ENCODE data around the gene REC114.
"Not testable (repeated sequence)": the region's sequence is repeated elsewhere in the genome, so short reads cannot be mapped to it uniquely, and the experiment has no call there.

DNA sequence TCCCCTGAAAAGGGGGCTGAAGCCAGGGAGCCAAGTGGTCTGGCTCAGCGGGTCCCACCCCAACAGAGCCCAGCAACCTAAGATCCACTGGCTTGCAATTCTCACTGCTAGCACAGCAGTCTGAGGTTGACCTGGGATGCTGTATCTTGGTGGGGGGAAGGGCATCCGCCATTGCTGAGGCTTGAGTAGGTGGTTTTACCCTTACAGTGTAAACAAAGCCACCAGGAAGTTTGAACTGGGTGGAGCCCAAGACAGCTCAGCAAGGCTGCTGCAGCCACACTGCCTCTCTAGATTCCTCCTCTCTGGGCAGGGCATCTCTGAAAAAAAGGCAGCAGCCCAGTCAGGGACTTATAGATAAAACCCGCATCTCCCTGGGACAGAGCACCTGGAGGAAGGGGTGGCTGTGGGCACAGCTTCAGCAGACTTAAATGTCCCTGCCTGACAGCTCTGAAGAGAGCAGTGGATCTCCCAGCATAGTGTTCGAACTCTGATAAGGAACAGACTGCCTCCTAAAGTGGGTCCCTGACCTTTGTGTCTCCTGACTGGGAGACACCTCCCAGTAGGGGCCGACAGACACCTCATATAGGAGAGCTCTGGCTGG, 5.3 kb downstream of the REC114 start:
- TF ChIP-seq, protein P1, sequence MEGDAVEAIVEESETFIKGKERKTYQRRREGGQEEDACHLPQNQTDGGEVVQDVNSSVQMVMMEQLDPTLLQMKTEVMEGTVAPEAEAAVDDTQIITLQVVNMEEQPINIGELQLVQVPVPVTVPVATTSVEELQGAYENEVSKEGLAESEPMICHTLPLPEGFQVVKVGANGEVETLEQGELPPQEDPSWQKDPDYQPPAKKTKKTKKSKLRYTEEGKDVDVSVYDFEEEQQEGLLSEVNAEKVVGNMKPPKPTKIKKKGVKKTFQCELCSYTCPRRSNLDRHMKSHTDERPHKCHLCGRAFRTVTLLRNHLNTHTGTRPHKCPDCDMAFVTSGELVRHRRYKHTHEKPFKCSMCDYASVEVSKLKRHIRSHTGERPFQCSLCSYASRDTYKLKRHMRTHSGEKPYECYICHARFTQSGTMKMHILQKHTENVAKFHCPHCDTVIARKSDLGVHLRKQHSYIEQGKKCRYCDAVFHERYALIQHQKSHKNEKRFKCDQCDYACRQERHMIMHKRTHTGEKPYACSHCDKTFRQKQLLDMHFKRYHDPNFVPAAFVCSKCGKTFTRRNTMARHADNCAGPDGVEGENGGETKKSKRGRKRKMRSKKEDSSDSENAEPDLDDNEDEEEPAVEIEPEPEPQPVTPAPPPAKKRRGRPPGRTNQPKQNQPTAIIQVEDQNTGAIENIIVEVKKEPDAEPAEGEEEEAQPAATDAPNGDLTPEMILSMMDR (conservative IDR thresholded peaks at IDR 0.05; ENCODE audit: low read depth in 2 of 2): peak in 1 of 2 experiments; percentile 36; a peak in 2 of 4 replicates
- not testable (repeated sequence) for TF ChIP-seq EZH2 (IDR thresholded peaks at IDR 0.05; ENCODE audit: low read depth, unreplicated experiment); EZH2phosphoT487 (IDR thresholded peaks at IDR 0.05; ENCODE audit: unreplicated experiment); STAT1 (IDR thresholded peaks at IDR 0.05; ENCODE audit: unreplicated experiment); POLR2AphosphoS5 (IDR thresholded peaks at IDR 0.05; ENCODE audit: low read depth); ZNF114 (CRISPR knock-in tag; IDR thresholded peaks at IDR 0.05); CREB1 (CRISPR knock-in tag; IDR thresholded peaks at IDR 0.05; ENCODE audit: low read depth); NANOG (IDR thresholded peaks at IDR 0.05; ENCODE audit: borderline replicate concordance); JUNB (IDR thresholded peaks at IDR 0.05; ENCODE audit: unreplicated experiment)
- TF ChIP-seq, protein P2, sequence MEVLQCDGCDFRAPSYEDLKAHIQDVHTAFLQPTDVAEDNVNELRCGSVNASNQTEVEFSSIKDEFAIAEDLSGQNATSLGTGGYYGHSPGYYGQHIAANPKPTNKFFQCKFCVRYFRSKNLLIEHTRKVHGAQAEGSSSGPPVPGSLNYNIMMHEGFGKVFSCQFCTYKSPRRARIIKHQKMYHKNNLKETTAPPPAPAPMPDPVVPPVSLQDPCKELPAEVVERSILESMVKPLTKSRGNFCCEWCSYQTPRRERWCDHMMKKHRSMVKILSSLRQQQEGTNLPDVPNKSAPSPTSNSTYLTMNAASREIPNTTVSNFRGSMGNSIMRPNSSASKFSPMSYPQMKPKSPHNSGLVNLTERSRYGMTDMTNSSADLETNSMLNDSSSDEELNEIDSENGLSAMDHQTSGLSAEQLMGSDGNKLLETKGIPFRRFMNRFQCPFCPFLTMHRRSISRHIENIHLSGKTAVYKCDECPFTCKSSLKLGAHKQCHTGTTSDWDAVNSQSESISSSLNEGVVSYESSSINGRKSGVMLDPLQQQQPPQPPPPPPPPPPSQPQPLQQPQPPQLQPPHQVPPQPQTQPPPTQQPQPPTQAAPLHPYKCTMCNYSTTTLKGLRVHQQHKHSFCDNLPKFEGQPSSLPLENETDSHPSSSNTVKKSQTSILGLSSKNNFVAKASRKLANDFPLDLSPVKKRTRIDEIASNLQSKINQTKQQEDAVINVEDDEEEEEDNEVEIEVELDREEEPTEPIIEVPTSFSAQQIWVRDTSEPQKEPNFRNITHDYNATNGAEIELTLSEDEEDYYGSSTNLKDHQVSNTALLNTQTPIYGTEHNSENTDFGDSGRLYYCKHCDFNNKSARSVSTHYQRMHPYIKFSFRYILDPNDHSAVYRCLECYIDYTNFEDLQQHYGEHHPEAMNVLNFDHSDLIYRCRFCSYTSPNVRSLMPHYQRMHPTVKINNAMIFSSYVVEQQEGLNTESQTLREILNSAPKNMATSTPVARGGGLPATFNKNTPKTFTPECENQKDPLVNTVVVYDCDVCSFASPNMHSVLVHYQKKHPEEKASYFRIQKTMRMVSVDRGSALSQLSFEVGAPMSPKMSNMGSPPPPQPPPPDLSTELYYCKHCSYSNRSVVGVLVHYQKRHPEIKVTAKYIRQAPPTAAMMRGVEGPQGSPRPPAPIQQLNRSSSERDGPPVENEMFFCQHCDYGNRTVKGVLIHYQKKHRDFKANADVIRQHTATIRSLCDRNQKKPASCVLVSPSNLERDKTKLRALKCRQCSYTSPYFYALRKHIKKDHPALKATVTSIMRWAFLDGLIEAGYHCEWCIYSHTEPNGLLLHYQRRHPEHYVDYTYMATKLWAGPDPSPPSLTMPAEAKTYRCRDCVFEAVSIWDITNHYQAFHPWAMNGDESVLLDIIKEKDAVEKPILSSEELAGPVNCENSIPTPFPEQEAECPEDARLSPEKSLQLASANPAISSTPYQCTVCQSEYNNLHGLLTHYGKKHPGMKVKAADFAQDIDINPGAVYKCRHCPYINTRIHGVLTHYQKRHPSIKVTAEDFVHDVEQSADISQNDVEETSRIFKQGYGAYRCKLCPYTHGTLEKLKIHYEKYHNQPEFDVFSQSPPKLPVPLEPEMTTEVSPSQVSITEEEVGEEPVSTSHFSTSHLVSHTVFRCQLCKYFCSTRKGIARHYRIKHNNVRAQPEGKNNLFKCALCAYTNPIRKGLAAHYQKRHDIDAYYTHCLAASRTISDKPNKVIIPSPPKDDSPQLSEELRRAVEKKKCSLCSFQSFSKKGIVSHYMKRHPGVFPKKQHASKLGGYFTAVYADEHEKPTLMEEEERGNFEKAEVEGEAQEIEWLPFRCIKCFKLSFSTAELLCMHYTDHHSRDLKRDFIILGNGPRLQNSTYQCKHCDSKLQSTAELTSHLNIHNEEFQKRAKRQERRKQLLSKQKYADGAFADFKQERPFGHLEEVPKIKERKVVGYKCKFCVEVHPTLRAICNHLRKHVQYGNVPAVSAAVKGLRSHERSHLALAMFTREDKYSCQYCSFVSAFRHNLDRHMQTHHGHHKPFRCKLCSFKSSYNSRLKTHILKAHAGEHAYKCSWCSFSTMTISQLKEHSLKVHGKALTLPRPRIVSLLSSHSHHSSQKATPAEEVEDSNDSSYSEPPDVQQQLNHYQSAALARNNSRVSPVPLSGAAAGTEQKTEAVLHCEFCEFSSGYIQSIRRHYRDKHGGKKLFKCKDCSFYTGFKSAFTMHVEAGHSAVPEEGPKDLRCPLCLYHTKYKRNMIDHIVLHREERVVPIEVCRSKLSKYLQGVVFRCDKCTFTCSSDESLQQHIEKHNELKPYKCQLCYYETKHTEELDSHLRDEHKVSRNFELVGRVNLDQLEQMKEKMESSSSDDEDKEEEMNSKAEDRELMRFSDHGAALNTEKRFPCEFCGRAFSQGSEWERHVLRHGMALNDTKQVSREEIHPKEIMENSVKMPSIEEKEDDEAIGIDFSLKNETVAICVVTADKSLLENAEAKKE (CRISPR knock-in tag; IDR thresholded peaks at IDR 0.05): not testable (repeated sequence)
- TF ChIP-seq, protein P3, sequence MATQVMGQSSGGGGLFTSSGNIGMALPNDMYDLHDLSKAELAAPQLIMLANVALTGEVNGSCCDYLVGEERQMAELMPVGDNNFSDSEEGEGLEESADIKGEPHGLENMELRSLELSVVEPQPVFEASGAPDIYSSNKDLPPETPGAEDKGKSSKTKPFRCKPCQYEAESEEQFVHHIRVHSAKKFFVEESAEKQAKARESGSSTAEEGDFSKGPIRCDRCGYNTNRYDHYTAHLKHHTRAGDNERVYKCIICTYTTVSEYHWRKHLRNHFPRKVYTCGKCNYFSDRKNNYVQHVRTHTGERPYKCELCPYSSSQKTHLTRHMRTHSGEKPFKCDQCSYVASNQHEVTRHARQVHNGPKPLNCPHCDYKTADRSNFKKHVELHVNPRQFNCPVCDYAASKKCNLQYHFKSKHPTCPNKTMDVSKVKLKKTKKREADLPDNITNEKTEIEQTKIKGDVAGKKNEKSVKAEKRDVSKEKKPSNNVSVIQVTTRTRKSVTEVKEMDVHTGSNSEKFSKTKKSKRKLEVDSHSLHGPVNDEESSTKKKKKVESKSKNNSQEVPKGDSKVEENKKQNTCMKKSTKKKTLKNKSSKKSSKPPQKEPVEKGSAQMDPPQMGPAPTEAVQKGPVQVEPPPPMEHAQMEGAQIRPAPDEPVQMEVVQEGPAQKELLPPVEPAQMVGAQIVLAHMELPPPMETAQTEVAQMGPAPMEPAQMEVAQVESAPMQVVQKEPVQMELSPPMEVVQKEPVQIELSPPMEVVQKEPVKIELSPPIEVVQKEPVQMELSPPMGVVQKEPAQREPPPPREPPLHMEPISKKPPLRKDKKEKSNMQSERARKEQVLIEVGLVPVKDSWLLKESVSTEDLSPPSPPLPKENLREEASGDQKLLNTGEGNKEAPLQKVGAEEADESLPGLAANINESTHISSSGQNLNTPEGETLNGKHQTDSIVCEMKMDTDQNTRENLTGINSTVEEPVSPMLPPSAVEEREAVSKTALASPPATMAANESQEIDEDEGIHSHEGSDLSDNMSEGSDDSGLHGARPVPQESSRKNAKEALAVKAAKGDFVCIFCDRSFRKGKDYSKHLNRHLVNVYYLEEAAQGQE (IDR thresholded peaks at IDR 0.05; ENCODE audit: unreplicated experiment): not testable (repeated sequence)
